ENCODE measurements around the gene RABEPK. TPM values are rescaled to one million over a fixed set of nuclear protein-coding genes. Genes with fewer than 3 reads are reported as not detected.

Gene RABEPK
- total and polyA plus RNA-seq, 2 of the 4 experiments (the other 2 are of a cell fraction): 43.9 to 59.7 TPM

DNA sequence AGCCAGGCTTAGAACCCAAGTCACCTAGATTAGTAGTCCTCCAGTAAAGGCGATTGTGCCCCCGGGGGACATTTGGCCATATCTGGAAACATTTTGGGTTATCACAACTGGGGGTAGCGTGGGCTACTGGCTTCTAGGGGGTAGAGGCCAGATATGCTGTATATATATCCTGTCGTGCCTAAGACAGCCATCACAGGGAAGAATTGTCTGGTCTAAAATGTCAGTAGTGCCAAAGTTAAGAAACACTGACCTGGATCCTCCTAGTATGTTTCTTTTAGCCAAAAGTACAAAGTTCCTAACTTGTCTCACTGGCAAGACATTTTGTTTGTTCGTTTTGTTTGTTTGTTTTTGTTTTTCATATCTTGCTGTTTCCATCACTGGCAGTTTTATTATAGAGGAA is 13.8 kb downstream of the RABEPK start:
- dilution Hi-C loops (cut with HindIII; ENCODE audit: low sequenced_read_pairs, unreplicated experiment): no loop called here

More for the DNA sequence above, 13.8 kb downstream of the RABEPK start:
- ChIA-PET POLR2A (ENCODE audit: unreplicated experiment) (no interaction called here), CTCF (no interaction called here)
- Histone ChIP-seq H2AK5ac (ENCODE audit: low read depth, low read length) (no peak overlapping the region), H2BK15ac (ENCODE audit: low read depth, low read length) (no peak overlapping the region), H3K27ac (ENCODE audit: insufficient read depth, low read length) (no peak overlapping the region), H2AFZ (replicated peaks; ENCODE audit: low read length, poor library complexity) (no peak overlapping the region), H3K79me1 (ENCODE audit: low read depth in 1 of 2, low read length in 2 of 2) (no peaks in the 10 kb centered on the region), H3K4me1 (ENCODE audit: control insufficient read depth, insufficient read depth, low read length) (no peaks in the 10 kb centered on the region), H3K56ac (ENCODE audit: extremely low read depth, insufficient read depth, low read length) (no peak overlapping the region), H3K9ac (ENCODE audit: low read depth, low read length) (no peak overlapping the region), H4K20me1 (ENCODE audit: insufficient read depth, low read length) (no peaks in the 10 kb centered on the region), H3K9me3 (ENCODE audit: control insufficient read depth, insufficient read depth, low read length) (no peaks in the 10 kb centered on the region), H3K27me3 (ENCODE audit: control insufficient read depth, insufficient read depth, low read length) (no peaks in the 10 kb centered on the region), H3K9me1 (ENCODE audit: insufficient read depth, low read length) (no peaks in the 10 kb centered on the region), H2AK9ac (replicated peaks; ENCODE audit: low read depth, low read length, poor library complexity) (no peak overlapping the region), H3K14ac (replicated peaks; ENCODE audit: low read depth, low read length) (no peak overlapping the region), H3K4me3 (ENCODE audit: insufficient read depth, low read depth, low read length) (no peak overlapping the region), H4K91ac (ENCODE audit: insufficient read depth, low read depth, low read length) (no peak overlapping the region), H2BK120ac (ENCODE audit: low read depth, low read length) (no peak overlapping the region), H3K18ac (ENCODE audit: low read depth, low read length) (no peak overlapping the region), H3K4me2 (ENCODE audit: low read depth, low read length) (no peak overlapping the region), H3K23ac (ENCODE audit: low read depth, low read length) (no peak overlapping the region), H2BK20ac (ENCODE audit: low read depth, low read length) (no peak overlapping the region), H3K4ac (ENCODE audit: low read depth, low read length) (no peak overlapping the region), H4K8ac (ENCODE audit: low read depth in 2 of 2, low read length in 2 of 2) (no peak overlapping the region), H2BK5ac (ENCODE audit: low read depth, low read length, poor library complexity, severe bottlenecking) (no peak overlapping the region), H3K36me3 (ENCODE audit: control insufficient read depth, insufficient read depth, low read length) (peaks cover 21% of the 10 kb centered on the region), H4K5ac (ENCODE audit: low read depth, low read length) (no peak overlapping the region)
- in situ Hi-C loops (cut with MboI; ENCODE audit: low sequenced_read_pairs): no loop called here
- WGBS, 2 experiments (ENCODE audit: extremely low coverage in 2 of 2, insufficient read length in 1 of 2): 100% methylated on average over 1 of the region's 5 CpGs; no CpG with 5 or more reads in 1 of the 2 experiments
- TF ChIP-seq SMC3 (IDR thresholded peaks at IDR 0.05; ENCODE audit: low read depth, low read length): no peak
- TF ChIP-seq NFE2L2 (IDR thresholded peaks at IDR 0.05; ENCODE audit: low read depth, low read length): no peak
- TF ChIP-seq RAD21 (IDR thresholded peaks at IDR 0.05; ENCODE audit: low read length): no peak
- TF ChIP-seq, protein P1, sequence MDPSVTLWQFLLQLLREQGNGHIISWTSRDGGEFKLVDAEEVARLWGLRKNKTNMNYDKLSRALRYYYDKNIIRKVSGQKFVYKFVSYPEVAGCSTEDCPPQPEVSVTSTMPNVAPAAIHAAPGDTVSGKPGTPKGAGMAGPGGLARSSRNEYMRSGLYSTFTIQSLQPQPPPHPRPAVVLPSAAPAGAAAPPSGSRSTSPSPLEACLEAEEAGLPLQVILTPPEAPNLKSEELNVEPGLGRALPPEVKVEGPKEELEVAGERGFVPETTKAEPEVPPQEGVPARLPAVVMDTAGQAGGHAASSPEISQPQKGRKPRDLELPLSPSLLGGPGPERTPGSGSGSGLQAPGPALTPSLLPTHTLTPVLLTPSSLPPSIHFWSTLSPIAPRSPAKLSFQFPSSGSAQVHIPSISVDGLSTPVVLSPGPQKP (IDR thresholded peaks at IDR 0.05; ENCODE audit: borderline replicate concordance, low read depth, low read length): no peak
- no peak for TF ChIP-seq FOS (IDR thresholded peaks at IDR 0.05; ENCODE audit: low read depth, low read length)
- no peak for TF ChIP-seq MXI1 (IDR thresholded peaks at IDR 0.05; ENCODE audit: borderline replicate concordance, low read depth, low read length)
- no peak for TF ChIP-seq POLR2A (IDR thresholded peaks at IDR 0.05; ENCODE audit: low read depth, low read length)
- TF ChIP-seq, protein P2, sequence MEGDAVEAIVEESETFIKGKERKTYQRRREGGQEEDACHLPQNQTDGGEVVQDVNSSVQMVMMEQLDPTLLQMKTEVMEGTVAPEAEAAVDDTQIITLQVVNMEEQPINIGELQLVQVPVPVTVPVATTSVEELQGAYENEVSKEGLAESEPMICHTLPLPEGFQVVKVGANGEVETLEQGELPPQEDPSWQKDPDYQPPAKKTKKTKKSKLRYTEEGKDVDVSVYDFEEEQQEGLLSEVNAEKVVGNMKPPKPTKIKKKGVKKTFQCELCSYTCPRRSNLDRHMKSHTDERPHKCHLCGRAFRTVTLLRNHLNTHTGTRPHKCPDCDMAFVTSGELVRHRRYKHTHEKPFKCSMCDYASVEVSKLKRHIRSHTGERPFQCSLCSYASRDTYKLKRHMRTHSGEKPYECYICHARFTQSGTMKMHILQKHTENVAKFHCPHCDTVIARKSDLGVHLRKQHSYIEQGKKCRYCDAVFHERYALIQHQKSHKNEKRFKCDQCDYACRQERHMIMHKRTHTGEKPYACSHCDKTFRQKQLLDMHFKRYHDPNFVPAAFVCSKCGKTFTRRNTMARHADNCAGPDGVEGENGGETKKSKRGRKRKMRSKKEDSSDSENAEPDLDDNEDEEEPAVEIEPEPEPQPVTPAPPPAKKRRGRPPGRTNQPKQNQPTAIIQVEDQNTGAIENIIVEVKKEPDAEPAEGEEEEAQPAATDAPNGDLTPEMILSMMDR (conservative IDR thresholded peaks at IDR 0.05; ENCODE audit: low read depth, low read length): no peak
- TF ChIP-seq CEBPB (IDR thresholded peaks at IDR 0.05; ENCODE audit: low read depth, low read length): no peak
- no TSS peak for BruUV-seq (replicated peaks)
- ATAC-seq (ENCODE audit: low read depth) (no peak), DNase-seq (no peak)
- intact Hi-C loops (cut with micrococcal nuclease): no loop called here
